Measurements from ENCODE around the gene TIGD4.

TIGD4 gene

DNA sequence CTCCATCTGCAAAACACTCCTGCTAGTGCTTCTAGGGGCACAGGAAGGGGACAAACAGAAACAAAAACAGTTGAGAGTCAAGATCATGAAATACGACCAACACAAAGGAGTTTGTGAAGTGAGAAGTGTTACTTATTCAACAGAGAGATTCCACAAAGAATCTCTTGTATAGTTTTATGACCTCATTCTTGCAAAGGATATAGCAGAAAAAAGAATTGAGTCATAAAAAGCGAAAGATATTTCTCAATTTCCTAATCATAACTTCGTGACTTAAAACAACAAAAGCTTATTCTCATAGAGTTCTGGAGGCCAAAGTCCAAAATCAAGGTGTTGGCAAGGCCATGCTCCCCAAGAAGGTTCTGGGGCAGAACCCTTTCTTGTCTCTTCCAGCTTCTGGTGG lies 40.7 kb downstream of the TIGD4 start:
- TF ChIP-seq, protein P1, sequence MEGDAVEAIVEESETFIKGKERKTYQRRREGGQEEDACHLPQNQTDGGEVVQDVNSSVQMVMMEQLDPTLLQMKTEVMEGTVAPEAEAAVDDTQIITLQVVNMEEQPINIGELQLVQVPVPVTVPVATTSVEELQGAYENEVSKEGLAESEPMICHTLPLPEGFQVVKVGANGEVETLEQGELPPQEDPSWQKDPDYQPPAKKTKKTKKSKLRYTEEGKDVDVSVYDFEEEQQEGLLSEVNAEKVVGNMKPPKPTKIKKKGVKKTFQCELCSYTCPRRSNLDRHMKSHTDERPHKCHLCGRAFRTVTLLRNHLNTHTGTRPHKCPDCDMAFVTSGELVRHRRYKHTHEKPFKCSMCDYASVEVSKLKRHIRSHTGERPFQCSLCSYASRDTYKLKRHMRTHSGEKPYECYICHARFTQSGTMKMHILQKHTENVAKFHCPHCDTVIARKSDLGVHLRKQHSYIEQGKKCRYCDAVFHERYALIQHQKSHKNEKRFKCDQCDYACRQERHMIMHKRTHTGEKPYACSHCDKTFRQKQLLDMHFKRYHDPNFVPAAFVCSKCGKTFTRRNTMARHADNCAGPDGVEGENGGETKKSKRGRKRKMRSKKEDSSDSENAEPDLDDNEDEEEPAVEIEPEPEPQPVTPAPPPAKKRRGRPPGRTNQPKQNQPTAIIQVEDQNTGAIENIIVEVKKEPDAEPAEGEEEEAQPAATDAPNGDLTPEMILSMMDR (IDR thresholded peaks at IDR 0.05; ENCODE audit: insufficient read depth, low read length, poor library complexity, severe bottlenecking), result no peak
- no peaks in the 10 kb centered on the region for H3K27me3 ChIP-seq (replicated peaks; ENCODE audit: control insufficient read depth, insufficient read depth, low read length)
- H3K36me3 ChIP-seq (ENCODE audit: control insufficient read depth, insufficient read depth, low read length), result no peaks in the 10 kb centered on the region
- no peak overlapping the region for H3K4me3 ChIP-seq (replicated peaks; ENCODE audit: low read depth, low read length)
- no peak for DNase-seq (ENCODE audit: extremely low read depth, insufficient read length)

DNA sequence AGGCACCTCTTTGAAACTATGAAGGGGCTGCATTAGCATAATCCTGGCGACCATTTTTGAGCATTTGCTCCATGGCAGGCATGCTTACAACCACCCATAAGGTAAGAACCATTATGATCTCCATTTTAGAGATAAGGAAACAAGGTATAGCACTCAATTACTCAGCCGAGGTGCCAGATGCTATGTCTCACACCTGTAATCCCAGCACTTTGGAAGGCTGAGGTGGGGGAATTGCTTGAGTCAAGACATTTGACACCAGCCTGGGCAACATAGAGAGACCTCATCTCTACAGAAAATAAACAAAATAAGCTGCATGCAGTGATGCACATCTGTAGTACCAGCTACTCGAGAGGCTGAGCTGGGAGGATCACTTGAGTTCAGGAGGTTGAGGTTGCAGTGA lies 43.6 kb downstream of the TIGD4 start:
- no peak for DNase-seq (ENCODE audit: extremely low read depth, insufficient read length)
- Histone ChIP-seq H3K27me3 (replicated peaks; ENCODE audit: control insufficient read depth, insufficient read depth, low read length) (no peaks in the 10 kb centered on the region), H3K4me3 (replicated peaks; ENCODE audit: low read depth, low read length) (no peak overlapping the region), H3K36me3 (ENCODE audit: control insufficient read depth, insufficient read depth, low read length) (no peaks in the 10 kb centered on the region)
- TF ChIP-seq, protein P1 (IDR thresholded peaks at IDR 0.05; ENCODE audit: insufficient read depth, low read length, poor library complexity, severe bottlenecking), result no peak

- Histone ChIP-seq H3K36me3 (ENCODE audit: control insufficient read depth, insufficient read depth, low read length) (no peaks in the 10 kb centered on the region), H3K4me3 (replicated peaks; ENCODE audit: low read depth, low read length) (no peak overlapping the region), H3K27me3 (replicated peaks; ENCODE audit: control insufficient read depth, insufficient read depth, low read length) (no peaks in the 10 kb centered on the region)
- TF ChIP-seq, protein P1 (IDR thresholded peaks at IDR 0.05; ENCODE audit: insufficient read depth, low read length, poor library complexity, severe bottlenecking), result peak; percentile 48
- DNase-seq (ENCODE audit: extremely low read depth, insufficient read length), result peak; percentile 24
Observed at GRCh38 chr4:152735396-152735859, 44.1 kb downstream of the TIGD4 start.

- TF ChIP-seq, protein P1 (IDR thresholded peaks at IDR 0.05; ENCODE audit: insufficient read depth, low read length, poor library complexity, severe bottlenecking), result no peak
- no peak for DNase-seq (ENCODE audit: extremely low read depth, insufficient read length)
- H3K4me3 ChIP-seq (replicated peaks; ENCODE audit: low read depth, low read length), result no peak overlapping the region
- H3K27me3 ChIP-seq (replicated peaks; ENCODE audit: control insufficient read depth, insufficient read depth, low read length), result no peaks in the 10 kb centered on the region
- no peaks in the 10 kb centered on the region for H3K36me3 ChIP-seq (ENCODE audit: control insufficient read depth, insufficient read depth, low read length)
Observed at GRCh38 chr4:152734699-152735050, 44.9 kb downstream of the TIGD4 start.

GRCh38 chr4:152734015-152734698 lies 45.4 kb downstream of the TIGD4 start:
- H3K27me3 ChIP-seq (replicated peaks; ENCODE audit: control insufficient read depth, insufficient read depth, low read length), result no peaks in the 10 kb centered on the region
- no peaks in the 10 kb centered on the region for H3K36me3 ChIP-seq (ENCODE audit: control insufficient read depth, insufficient read depth, low read length)
- no peak for DNase-seq (ENCODE audit: extremely low read depth, insufficient read length)

More at GRCh38 chr4:152734015-152734698, 45.4 kb downstream of the TIGD4 start:
- TF ChIP-seq, protein P1 (IDR thresholded peaks at IDR 0.05; ENCODE audit: insufficient read depth, low read length, poor library complexity, severe bottlenecking), result no peak
- no peak overlapping the region for H3K4me3 ChIP-seq (replicated peaks; ENCODE audit: low read depth, low read length)
